ENCODE measurements around the gene FAM131B.

The FAM131B gene

DNA sequence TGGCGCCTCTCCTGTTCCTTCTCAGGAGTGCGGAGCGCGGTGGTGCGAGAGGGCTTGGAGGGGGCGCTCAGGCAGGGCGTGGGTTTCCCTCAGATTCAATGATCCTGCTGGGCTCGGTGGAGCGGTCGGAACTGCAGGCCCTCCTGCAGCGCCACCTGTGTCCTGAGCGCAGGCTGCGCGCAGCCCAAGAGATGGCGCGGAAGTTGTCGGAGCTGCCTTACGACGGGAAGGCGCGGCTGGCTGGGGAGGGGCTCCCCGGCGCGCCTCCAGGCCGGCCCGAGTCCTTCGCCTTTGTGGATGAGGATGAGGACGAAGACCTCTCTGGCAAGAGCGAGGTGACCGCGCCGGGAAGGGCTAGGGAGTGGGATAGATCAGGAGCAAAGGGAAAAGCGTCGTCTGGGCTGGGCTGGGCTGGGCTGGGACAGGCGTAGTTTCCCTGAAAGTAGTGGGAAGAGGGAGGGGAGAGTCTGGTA lies 17.0 kb downstream of the FAM131B start:
- TF ChIP-seq GATA2 (IDR thresholded peaks at IDR 0.05; ENCODE audit: low read depth, low read length) = no peak
- no peak for TF ChIP-seq GATA3 (IDR thresholded peaks at IDR 0.05; ENCODE audit: low read depth, low read length)

DNA sequence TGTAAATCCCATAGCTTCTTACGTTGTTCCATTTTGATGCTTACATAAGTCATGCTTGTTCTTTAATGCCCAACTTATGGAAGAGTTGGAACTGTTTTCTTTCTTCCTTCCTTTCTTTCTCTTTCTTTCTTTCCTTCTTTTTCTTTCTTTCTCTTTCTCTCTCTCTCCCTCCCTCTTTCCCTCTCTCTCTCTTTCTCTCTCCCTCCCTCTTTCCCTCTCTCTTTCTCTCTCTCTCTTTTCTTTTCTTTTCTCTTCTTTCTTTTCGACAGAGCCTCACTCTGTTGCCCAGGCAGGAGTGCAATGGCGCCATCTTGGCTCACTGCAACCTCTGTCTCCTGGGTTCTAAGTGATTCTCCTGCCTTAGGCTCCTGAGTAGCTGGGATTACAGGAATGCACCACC lies 18.9 kb downstream of the FAM131B start:
- TF ChIP-seq GATA3 (IDR thresholded peaks at IDR 0.05; ENCODE audit: low read depth, low read length) (no peak), GATA2 (IDR thresholded peaks at IDR 0.05; ENCODE audit: low read depth, low read length) (no peak)

DNA sequence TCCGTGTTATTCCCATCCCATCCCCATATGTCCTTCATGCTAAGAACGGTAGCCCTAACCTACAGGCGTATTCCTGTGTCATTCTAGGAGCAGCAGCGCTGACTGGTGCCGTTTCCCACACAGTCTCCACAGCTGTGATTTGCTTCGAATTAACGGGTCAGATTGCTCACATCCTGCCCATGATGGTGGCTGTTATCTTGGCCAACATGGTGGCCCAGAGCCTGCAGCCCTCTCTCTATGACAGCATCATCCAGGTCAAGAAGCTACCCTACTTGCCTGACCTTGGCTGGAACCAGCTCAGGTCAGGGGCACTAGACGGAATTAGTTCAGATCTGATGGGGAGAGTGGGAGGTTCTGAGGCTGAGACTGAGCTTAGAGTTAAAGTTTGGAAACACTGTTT lies 20.7 kb downstream of the FAM131B start:
- TF ChIP-seq GATA2 (IDR thresholded peaks at IDR 0.05; ENCODE audit: low read depth, low read length) (no peak), GATA3 (IDR thresholded peaks at IDR 0.05; ENCODE audit: low read depth, low read length) (no peak)

DNA sequence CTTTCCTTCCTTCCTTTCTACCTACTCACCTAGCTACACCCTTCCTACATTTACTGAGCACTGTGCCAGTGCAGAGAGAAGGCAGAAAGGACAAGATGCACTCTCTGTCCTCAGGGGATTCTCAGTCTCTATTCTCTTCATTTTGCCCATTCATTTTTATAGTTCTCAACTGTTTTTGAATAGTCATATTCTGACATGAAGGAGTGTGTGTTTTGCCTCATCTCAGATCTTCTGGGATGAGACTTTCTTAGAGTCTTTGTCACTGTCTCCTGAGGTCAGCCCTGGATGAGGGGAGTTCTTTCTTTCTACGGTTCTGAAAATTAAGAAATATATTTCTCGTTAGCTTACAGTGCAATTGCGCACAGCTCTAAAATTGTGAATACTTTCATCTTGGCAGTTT lies 25.3 kb downstream of the FAM131B start:
- no peak for TF ChIP-seq GATA2 (IDR thresholded peaks at IDR 0.05; ENCODE audit: low read depth, low read length)
- no peak for TF ChIP-seq GATA3 (IDR thresholded peaks at IDR 0.05; ENCODE audit: low read depth, low read length)

DNA sequence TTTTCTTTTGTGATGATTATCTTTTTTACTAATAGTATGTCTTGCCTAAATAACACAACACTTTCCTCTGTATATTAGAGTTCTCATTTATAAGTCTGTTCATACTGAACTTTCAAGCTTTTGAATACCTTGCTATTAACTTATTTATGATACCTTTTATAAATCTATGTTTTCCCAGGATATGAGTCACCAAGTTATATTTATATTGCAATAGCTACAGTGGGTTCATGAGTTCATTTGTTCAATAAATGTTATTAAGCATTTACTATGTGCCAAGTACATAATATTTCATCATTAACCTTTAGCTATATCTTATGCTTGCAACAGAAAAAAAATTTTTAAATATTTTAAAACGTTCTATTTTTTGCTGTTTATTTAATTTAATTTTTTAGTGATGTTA lies 28.3 kb downstream of the FAM131B start:
- TF ChIP-seq GATA3 (IDR thresholded peaks at IDR 0.05; ENCODE audit: low read depth, low read length) (no peak), GATA2 (IDR thresholded peaks at IDR 0.05; ENCODE audit: low read depth, low read length) (no peak)

DNA sequence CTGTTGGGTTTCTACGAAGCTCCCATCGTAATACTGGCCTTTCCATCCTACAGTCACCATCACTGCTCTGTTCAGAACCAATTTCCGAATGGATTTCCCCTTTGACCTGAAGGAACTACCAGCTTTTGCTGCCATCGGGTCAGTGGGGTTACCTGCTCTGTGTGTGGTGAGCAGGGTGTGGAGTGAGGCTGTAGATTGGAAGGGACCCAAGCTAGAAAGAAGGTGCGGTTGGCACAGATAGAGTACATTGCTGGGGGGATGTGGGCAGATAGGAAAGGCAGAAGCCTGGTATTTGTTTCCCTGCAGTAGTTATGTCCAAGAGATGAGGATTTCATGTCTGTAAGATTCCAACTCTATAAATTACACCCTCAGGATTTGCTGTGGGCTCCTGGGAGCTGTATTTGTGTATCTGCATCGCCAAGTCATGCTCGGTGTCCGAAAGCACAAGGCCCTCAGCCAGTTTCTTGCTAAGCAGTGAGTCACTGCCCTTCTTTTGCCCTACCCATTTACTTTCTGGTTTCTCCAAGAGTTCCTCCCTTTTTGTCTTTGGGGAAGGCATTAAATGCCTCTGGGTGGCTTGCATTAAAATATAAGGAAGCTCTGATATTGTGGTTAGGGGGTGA lies 31.2 kb downstream of the FAM131B start:
- no peak for TF ChIP-seq GATA3 (IDR thresholded peaks at IDR 0.05; ENCODE audit: low read depth, low read length)
- TF ChIP-seq GATA2 (IDR thresholded peaks at IDR 0.05; ENCODE audit: low read depth, low read length) = no peak

DNA sequence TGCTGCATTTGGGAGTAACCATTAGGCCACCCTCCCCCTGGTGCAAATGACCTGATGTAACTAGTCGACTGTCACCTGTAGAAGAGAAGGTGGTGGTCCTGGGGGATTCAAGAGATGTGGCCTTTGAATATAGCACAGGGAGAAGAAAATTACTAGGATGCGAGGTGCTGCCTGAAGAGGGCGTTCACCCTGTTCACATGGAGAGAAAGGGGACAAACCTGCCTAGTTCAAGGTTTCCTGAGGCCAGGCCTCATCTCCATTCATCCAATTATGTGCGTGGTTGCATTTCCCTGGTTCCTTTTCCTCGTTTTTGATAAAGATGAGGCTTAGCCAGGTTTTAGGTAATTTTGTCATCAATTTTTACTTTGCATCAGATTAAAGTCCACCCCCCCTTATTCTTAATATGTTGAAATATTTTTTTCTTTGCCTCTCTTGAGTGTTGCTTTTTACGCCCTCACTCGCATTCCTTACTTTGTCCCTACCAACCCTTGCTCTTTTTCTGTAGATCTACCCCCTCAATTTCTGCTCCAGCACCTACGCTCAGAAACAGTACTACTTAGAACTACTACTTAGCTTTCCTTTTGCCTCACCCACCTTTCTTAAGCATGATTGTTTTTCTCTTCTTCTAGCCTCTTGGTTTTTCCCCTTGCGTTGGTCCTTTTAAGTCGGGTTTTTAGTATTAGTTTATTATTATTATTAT lies 32.9 kb downstream of the FAM131B start:
- TF ChIP-seq GATA3 (IDR thresholded peaks at IDR 0.05; ENCODE audit: low read depth, low read length) = no peak
- TF ChIP-seq GATA2 (IDR thresholded peaks at IDR 0.05; ENCODE audit: low read depth, low read length) = no peak

DNA sequence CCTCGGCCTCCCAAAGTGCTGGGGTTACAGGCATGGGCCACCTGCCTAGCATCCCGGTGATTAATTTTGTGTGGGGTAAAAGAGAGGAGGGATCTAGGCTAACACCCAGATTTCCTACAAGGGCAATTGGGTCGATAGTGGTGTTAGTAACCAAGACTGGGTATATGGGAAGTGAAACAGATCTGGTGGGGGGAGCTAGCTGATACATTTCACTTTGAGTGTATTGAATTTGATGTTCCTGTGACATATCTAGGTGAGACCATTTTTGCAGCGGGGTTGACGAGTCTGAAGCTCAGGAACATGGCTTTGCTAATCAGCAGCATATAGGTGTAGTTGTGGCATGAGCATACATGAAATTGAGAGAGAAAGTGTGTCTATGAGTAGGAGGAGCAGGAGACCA lies 34.6 kb downstream of the FAM131B start:
- no peak for TF ChIP-seq GATA3 (IDR thresholded peaks at IDR 0.05; ENCODE audit: low read depth, low read length)
- TF ChIP-seq GATA2 (IDR thresholded peaks at IDR 0.05; ENCODE audit: low read depth, low read length) = no peak

DNA sequence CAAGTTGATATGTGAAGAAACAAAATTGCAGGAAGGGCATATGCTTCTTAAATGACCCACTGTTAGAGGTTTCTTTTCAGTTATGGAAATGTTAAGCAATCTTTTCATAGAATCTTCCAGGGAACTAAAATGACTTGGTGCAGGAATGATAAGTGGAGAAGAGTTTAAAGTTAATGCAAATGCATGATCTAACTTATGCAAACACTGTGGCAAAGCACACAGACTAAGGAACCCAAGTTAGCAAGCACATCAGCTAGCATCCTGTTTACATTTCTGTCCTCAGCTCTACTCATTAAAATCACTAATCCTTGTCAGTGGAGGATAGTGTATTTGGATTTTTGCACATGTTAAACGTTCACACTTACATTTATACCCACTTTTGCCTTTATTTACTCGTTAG lies 37.3 kb downstream of the FAM131B start:
- TF ChIP-seq GATA3 (IDR thresholded peaks at IDR 0.05; ENCODE audit: low read depth, low read length) (no peak), GATA2 (IDR thresholded peaks at IDR 0.05; ENCODE audit: low read depth, low read length) (no peak)

DNA sequence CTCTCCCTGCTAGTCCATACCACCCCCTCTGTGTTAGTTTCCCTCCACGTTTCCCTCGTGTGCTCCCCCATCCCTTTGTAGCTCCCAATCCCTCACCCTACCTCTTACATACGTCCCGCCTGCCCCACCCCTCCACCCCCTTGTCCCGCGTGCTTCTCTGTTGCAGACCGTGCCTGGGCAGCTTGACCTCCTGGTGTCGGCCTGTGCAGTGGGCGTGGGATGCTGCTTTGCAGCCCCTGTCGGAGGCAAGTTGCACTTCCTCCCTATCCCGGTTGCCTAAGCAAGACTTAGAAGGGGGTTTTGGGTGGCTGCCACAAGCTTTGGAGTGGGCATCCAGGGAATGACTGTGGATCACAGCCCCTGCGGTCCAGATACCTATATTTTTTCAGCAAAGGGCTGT lies 38.9 kb downstream of the FAM131B start:
- TF ChIP-seq GATA3 (IDR thresholded peaks at IDR 0.05; ENCODE audit: low read depth, low read length) = no peak
- no peak for TF ChIP-seq GATA2 (IDR thresholded peaks at IDR 0.05; ENCODE audit: low read depth, low read length)

DNA sequence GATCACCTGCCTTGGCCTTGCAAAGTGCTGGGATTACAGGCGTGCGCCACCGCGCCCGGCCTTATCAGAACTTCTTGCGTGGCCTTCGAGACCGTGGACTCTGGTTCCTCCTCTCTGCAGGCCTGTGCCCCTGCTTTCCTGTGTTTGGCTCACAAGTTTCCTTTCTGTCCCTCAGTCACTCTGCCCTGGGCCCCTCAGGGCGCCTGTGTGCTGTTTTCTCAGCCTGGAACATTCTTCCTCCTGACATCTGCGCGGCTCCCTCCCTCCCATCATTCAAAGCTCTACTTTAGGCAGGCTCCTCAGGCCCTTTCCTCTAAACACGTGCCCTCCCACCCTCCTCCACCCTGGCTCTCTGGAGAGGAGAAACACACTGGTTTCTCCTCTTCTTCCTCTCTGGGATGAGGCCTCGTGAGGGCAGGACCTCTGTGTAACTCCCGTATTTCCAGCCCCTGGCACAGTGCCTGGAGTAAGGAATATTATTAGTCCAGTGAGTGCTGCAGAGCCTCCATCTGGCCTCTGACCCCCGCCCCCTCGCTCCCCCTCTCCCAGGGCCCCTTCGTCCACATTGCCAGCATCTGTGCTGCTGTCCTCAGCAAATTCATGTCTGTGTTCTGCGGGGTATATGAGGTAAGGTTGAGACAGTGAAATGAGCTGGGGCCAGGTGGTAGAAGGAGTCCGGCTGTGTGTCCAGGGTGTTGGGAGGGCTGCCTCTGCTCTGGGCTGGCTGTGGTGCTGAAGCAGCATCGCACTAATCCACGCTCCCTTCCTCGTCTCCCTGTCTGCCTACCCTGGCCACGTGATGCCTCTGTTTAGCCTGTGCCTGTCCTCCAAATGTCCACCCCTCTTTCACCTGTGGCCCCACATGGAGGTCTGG lies 39.5 kb downstream of the FAM131B start:
- no peak for TF ChIP-seq GATA2 (IDR thresholded peaks at IDR 0.05; ENCODE audit: low read depth, low read length)

DNA sequence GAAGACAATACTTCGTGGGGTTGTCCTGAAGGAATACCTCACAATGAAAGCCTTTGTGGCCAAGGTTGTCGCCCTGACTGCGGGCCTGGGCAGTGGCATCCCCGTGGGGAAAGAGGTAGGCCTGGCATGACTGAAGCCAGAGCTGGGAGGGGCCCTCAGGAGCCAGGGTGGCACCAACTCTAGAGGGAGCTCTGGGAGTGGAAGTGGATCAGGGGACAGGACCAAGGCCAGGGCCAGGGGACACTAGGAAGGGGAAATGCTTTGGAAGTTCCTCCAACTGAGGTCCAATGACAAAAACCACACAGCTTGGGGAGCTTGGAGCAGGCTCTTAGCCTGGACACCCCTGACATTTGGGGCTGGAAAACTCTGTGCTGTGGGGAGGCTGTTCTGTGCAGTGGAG lies 40.8 kb downstream of the FAM131B start:
- TF ChIP-seq GATA3 (IDR thresholded peaks at IDR 0.05; ENCODE audit: low read depth, low read length) (no peak), GATA2 (IDR thresholded peaks at IDR 0.05; ENCODE audit: low read depth, low read length) (no peak)

DNA sequence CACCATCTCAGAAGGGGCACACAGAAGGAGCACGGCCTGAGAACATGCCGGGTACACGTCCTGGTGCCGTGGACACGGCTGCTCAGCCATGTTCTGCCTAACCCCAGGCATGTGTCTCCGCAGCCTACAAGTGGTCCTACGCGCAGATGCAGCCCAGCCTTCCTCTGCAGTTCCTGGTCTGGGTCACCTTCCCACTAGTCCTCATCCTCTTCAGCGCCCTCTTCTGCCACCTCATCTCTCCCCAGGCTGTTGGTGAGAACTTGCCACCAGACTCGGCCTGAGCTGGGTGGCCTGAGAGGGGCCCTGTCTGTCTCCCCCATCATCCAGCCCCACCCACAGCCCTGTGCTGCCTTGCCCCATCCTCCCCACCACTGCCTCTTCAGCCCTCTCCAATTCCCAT lies 41.3 kb downstream of the FAM131B start:
- TF ChIP-seq GATA2 (IDR thresholded peaks at IDR 0.05; ENCODE audit: low read depth, low read length) = no peak
- TF ChIP-seq GATA3 (IDR thresholded peaks at IDR 0.05; ENCODE audit: low read depth, low read length) = no peak

DNA sequence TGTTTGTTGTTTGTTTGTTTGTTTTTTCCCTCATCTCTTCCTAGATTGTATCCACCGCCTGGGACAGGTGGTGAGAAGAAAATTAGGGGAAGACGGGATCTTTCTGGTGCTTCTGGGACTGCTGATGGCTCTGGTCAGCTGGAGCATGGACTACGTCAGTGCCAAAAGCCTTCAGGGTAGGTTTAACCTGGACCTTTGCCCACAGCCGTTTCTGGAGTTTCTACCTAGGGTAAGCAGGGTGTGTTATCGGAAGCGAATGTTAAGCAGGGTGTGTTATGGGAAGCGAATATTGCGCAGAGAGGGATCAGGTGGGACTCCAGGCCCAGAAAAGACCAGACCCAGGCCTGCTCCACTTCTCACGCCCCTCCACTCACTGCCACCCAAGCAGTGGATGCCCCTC lies 41.9 kb downstream of the FAM131B start:
- TF ChIP-seq GATA3 (IDR thresholded peaks at IDR 0.05; ENCODE audit: low read depth, low read length) = no peak
- TF ChIP-seq GATA2 (IDR thresholded peaks at IDR 0.05; ENCODE audit: low read depth, low read length) = no peak

DNA sequence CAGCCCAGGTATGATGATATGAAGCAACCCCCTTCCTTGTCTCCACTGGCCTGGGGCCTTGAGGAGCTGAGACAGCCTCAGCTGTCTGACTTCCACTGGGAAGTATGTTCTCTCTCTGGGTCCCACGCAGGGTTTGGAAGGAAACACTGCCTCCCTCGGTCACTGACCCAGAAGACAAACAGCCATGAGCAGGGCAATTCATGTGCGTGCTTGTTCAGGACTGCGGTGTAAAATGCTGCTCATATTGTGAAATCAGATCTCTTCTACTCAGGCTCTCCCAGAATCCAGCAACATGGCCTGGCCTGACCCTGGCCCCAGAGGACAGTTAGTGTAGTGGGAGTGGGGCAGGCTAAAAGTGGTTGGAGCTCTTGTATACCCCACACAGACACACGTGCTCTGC lies 43.9 kb downstream of the FAM131B start:
- TF ChIP-seq GATA3 (IDR thresholded peaks at IDR 0.05; ENCODE audit: low read depth, low read length) = no peak
- TF ChIP-seq GATA2 (IDR thresholded peaks at IDR 0.05; ENCODE audit: low read depth, low read length) = no peak

Data from SH-SY5Y (cell line).